ENCODE data around the gene RAC3.

DNA sequence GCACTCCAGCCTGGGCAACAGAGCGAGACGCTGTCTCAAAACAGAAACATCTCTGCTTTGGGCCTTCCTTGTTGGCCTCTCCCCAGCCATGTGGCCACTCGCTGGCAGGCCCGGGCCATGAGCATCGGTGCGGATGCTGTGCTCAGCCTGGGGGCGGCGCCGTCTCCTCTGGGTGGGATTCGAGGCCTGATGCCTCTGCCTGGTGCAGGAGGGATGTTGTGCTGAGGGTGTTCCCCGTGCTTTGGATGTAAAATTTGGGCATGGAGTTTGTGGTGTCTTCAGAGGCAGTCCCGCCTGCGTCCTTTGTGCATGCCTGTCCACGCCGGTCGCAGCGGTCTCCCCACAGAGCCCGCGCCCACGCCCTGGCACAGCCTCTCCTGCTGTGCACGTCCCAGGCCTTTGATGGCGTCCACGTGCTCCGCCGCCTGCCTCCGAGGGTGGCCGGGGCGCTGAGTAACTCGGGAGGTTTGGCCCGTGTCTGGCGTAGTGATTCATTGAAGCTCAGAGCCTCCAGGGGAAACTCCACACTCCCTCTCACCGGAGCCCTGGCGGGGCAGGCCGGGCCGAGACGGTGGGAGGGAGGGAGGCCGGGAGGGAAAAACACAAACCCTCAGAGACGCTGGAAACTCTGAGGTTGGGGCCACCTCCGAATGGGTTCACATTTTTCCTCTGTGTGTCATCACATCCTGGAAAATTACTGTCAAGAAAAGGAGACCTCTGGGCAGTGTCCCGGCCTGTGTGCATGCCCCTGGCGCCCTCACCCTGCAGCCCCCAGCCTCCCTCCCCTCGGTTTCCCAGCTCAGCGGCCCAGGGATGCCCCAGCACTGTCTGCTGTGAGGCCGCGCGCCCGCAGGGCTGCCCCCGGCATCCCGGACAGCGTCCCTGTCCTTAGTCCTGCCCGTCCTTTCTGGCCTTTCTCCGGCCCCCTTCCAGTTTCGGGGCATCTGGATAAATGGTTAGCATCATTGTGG lies 27.8 kb upstream of the RAC3 start:
- TF ChIP-seq SUZ12 (IDR thresholded peaks at IDR 0.05; ENCODE audit: extremely low read depth, insufficient read depth, insufficient read length) (no peak), ZNF274 (IDR thresholded peaks at IDR 0.05; ENCODE audit: low read depth, low read length) (no peak)
